GM12878 (cell line): ENCODE data around the gene VPS18.

Experiments used
- CHD1 ChIP-seq: IDR thresholded peaks from 2 replicates; pipeline ENCODE4 v1.6.1; 2012; ENCODE audit warnings: low read depth, low read length, improper control_type of control experiment
- CHD4 ChIP-seq: fragments of 200-600 bp; sonication (generic); IDR thresholded peaks from 2 replicates; pipeline ENCODE4 v1.6.1; 2016; ENCODE audit warnings: mild to moderate bottlenecking
- IKZF2 ChIP-seq, 2 experiments: fragments of 450-650 bp; IDR thresholded peaks; 2 replicates each; pipeline ENCODE4 v1.6.1; 2017; ENCODE audit warnings: mild to moderate bottlenecking in 2 of 2, moderate library complexity in 2 of 2
- POLR2AphosphoS5 ChIP-seq: IDR thresholded peaks from 2 replicates; pipeline ENCODE4 v1.6.1; 2011; ENCODE audit warnings: mild to moderate bottlenecking, low read length, inconsistent platforms
- TF ChIP-seq, protein P1 (sequence below), 3 experiments: IDR thresholded peaks in 2 of 3; conservative IDR thresholded peaks in 1 of 3; 2 replicates each; pipeline ENCODE4 v1.5.1; 2011; ENCODE audit warnings: low read depth in 3 of 3, low read length in 3 of 3, mild to moderate bottlenecking in 3 of 3, control low read depth in 2 of 3, moderate library complexity in 2 of 3, inconsistent platforms in 1 of 3, mixed read lengths in 1 of 3; ENCODE audit not compliant: control insufficient read depth in 2 of 3, insufficient read depth in 1 of 3; ENCODE audit errors: extremely low read depth in 1 of 3

DNA sequence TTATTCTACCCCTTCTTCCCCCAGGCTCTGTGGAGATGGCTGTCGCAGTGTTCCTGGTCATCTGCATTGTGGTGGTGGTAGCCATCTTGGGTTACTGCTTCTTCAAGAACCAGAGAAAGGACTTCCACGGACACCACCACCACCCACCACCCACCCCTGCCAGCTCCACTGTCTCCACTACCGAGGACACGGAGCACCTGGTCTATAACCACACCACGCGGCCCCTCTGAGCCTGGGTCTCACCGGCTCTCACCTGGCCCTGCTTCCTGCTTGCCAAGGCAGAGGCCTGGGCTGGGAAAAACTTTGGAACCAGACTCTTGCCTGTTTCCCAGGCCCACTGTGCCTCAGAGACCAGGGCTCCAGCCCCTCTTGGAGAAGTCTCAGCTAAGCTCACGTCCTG is 37.5 kb upstream of the VPS18 start:
- TF ChIP-seq, protein P1, sequence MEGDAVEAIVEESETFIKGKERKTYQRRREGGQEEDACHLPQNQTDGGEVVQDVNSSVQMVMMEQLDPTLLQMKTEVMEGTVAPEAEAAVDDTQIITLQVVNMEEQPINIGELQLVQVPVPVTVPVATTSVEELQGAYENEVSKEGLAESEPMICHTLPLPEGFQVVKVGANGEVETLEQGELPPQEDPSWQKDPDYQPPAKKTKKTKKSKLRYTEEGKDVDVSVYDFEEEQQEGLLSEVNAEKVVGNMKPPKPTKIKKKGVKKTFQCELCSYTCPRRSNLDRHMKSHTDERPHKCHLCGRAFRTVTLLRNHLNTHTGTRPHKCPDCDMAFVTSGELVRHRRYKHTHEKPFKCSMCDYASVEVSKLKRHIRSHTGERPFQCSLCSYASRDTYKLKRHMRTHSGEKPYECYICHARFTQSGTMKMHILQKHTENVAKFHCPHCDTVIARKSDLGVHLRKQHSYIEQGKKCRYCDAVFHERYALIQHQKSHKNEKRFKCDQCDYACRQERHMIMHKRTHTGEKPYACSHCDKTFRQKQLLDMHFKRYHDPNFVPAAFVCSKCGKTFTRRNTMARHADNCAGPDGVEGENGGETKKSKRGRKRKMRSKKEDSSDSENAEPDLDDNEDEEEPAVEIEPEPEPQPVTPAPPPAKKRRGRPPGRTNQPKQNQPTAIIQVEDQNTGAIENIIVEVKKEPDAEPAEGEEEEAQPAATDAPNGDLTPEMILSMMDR (IDR thresholded peaks at IDR 0.05 in 2 of 3, conservative IDR thresholded peaks at IDR 0.05 in 1 of 3; ENCODE audit: control insufficient read depth in 2 of 3, extremely low read depth in 1 of 3, insufficient read depth in 1 of 3, low read depth in 3 of 3, low read length in 3 of 3): no peak
- TF ChIP-seq CHD1 (no peak), CHD4 (no peak), IKZF2 (IDR thresholded peaks at IDR 0.05) (no peak), POLR2AphosphoS5 (no peak)
